Astrocyte (in vitro differentiated cells and primary cell): Measurements from ENCODE around the gene FAM234A. TPM values are rescaled to one million over a fixed set of nuclear protein-coding genes. Genes with fewer than 3 reads are reported as not detected.

Experiments
- DNase-seq: peaks from one replicate; pipeline ENCODE4 v3.0.0-alpha.2; 2010; ENCODE audit warnings: low read depth
- FAIRE-seq: peaks from 2 replicates; lab custom pipeline; 2011; peaks lifted over from hg19 to GRCh38; lab: Jason Lieb, UNC
- H2AFZ ChIP-seq: 2 replicates; pipeline ENCODE4 v1.6.0; 2012; ENCODE audit warnings: low read depth, low read length, inconsistent platforms
- H3K27ac ChIP-seq: 2 replicates; pipeline ENCODE4 v1.5.1; 2011; ENCODE audit warnings: low read depth, low read length, inconsistent platforms
- H3K27me3 ChIP-seq: 2 replicates; pipeline ENCODE4 v1.6.0; 2011; ENCODE audit warnings: low read length, inconsistent platforms; ENCODE audit not compliant: insufficient read depth
- H3K36me3 ChIP-seq: 2 replicates; pipeline ENCODE4 v1.5.1; 2011; ENCODE audit warnings: low read length, inconsistent platforms; ENCODE audit not compliant: insufficient read depth
- H3K4me1 ChIP-seq: 2 replicates; pipeline ENCODE4 v1.5.1; 2011; ENCODE audit warnings: low read length, inconsistent platforms; ENCODE audit not compliant: insufficient read depth
- H3K4me2 ChIP-seq: 2 replicates; pipeline ENCODE4 v1.6.0; 2012; ENCODE audit warnings: low read length, inconsistent platforms
- H3K4me3 ChIP-seq: 2 replicates; pipeline ENCODE4 v1.5.1; 2011; ENCODE audit warnings: low read depth, mild to moderate bottlenecking, low read length, inconsistent platforms; ENCODE audit not compliant: insufficient read depth
- H3K79me2 ChIP-seq: 2 replicates; pipeline ENCODE4 v1.6.0; 2012; ENCODE audit warnings: mild to moderate bottlenecking, low read length, inconsistent platforms; ENCODE audit not compliant: insufficient read depth
- H3K9ac ChIP-seq: 2 replicates; pipeline ENCODE4 v1.6.0; 2012; ENCODE audit warnings: mild to moderate bottlenecking, low read length, inconsistent platforms
- H3K9me3 ChIP-seq: 2 replicates; pipeline ENCODE4 v1.5.1; 2012; ENCODE audit warnings: low read depth, mild to moderate bottlenecking, low read length, inconsistent platforms; ENCODE audit not compliant: insufficient read depth
- H4K20me1 ChIP-seq: 2 replicates; pipeline ENCODE4 v1.6.0; 2012; ENCODE audit warnings: low read length, inconsistent platforms; ENCODE audit not compliant: insufficient read depth
- H3K27ac Mint-ChIP-seq: one replicate; pipeline ENCODE4 v1.8.0; 2021; ENCODE audit warnings: mild to moderate bottlenecking, mixed read lengths; ENCODE audit not compliant: unreplicated experiment
- H3K27me3 Mint-ChIP-seq: one replicate; pipeline ENCODE4 v1.8.0; 2021; ENCODE audit warnings: low read depth, mixed read lengths; ENCODE audit not compliant: unreplicated experiment
- H3K36me3 Mint-ChIP-seq: one replicate; pipeline ENCODE4 v1.8.0; 2021; ENCODE audit warnings: low read depth, mixed read lengths; ENCODE audit not compliant: unreplicated experiment
- H3K4me1 Mint-ChIP-seq: one replicate; pipeline ENCODE4 v1.8.0; 2021; ENCODE audit warnings: low read depth, mixed read lengths; ENCODE audit not compliant: unreplicated experiment
- H3K4me3 Mint-ChIP-seq: one replicate; pipeline ENCODE4 v1.8.0; 2021; ENCODE audit warnings: mild to moderate bottlenecking, moderate library complexity, mixed read lengths; ENCODE audit not compliant: unreplicated experiment
- H3K9me3 Mint-ChIP-seq: one replicate; pipeline ENCODE4 v1.8.0; 2021; ENCODE audit warnings: mild to moderate bottlenecking, mixed read lengths; ENCODE audit not compliant: unreplicated experiment
- EZH2 ChIP-seq: IDR thresholded peaks from 2 replicates; pipeline ENCODE4 v1.6.1; 2012; ENCODE audit warnings: mild to moderate bottlenecking, low read length, inconsistent platforms; ENCODE audit not compliant: insufficient read depth
- total RNA-seq: library from RNA; stranded (reverse); gene quantifications from 2 replicates; pipeline ENCODE4 v1.2.1, GENCODE V29; 2021
- TF ChIP-seq, protein P1 (sequence below): IDR thresholded peaks from 2 replicates; pipeline ENCODE4 v1.5.1; 2011; ENCODE audit warnings: low read depth, mild to moderate bottlenecking, inconsistent platforms, low read length, moderate library complexity; ENCODE audit not compliant: insufficient read depth

The FAM234A gene
- total RNA-seq, 1 donor from 2014 or later, result 70.8 TPM

DNA sequence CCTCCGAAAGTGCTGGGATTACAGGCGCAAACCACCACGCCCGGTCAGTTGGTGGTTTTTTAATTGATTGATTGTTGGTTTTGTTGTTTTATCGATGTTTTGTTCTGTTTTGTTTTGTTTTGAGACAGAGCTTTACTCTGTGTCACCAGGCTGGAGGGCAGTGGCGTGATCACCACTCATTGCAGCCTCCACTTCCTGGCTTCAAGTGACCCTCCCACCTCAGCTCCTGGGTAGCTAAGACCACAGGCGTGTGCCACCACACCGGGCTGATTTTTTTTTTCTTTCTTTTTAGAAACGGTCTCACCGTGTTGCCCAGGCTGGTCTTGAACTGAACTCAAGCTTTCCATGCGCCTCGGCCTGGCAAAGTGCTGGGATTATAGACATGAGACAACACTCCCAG is 12.4 kb downstream of the FAM234A start:
- Histone ChIP-seq H3K4me1 (peaks cover 3% of the 10 kb centered on the region), H3K4me2 (no peak overlapping the region), H3K36me3 (no peaks in the 10 kb centered on the region), H4K20me1 (peaks cover 22% of the 10 kb centered on the region), H2AFZ (no peak overlapping the region), H3K9ac (no peak overlapping the region), H3K27me3 (no peaks in the 10 kb centered on the region), H3K4me3 (no peak overlapping the region), H3K79me2 (peaks cover 2% of the 10 kb centered on the region), H3K9me3 (no peaks in the 10 kb centered on the region), H3K27ac (no peak overlapping the region)
- TF ChIP-seq EZH2, result no peak
- TF ChIP-seq, protein P1, sequence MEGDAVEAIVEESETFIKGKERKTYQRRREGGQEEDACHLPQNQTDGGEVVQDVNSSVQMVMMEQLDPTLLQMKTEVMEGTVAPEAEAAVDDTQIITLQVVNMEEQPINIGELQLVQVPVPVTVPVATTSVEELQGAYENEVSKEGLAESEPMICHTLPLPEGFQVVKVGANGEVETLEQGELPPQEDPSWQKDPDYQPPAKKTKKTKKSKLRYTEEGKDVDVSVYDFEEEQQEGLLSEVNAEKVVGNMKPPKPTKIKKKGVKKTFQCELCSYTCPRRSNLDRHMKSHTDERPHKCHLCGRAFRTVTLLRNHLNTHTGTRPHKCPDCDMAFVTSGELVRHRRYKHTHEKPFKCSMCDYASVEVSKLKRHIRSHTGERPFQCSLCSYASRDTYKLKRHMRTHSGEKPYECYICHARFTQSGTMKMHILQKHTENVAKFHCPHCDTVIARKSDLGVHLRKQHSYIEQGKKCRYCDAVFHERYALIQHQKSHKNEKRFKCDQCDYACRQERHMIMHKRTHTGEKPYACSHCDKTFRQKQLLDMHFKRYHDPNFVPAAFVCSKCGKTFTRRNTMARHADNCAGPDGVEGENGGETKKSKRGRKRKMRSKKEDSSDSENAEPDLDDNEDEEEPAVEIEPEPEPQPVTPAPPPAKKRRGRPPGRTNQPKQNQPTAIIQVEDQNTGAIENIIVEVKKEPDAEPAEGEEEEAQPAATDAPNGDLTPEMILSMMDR, result no peak
- H3K4me3 Mint-ChIP-seq, result peak overlapping the region; percentile 62
- FAIRE-seq (no peak), DNase-seq (no peak)
- H3K4me1 Mint-ChIP-seq, result peaks cover 9% of the 10 kb centered on the region
- no peak overlapping the region for H3K27ac Mint-ChIP-seq
- H3K27me3 Mint-ChIP-seq, result no peaks in the 10 kb centered on the region
- H3K9me3 Mint-ChIP-seq, result no peaks in the 10 kb centered on the region
- H3K36me3 Mint-ChIP-seq, result peaks cover 4% of the 10 kb centered on the region

DNA sequence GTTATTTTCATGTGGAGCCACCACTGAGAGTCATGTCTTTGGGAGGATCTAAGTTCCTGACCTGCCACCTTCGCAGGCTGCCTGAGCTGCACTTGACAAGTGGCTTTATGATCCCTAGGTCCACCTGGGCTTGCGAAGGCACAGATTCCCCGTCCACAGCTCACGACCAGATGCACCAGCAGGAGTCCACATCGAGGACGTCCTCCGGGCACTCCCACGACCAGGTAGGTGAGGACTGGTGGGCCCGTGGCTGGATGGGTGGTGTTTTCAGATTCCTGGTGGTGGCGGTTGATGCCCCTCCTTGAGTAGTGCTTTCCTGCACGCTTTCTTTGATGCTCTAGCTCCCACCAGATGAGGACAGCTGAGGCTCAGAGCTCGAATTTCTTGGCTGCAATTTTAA is 14.8 kb downstream of the FAM234A start:
- DNase-seq, result no peak
- H3K4me3 Mint-ChIP-seq, result no peak overlapping the region
- H4K20me1 ChIP-seq, result peaks cover 8% of the 10 kb centered on the region
- TF ChIP-seq EZH2, result no peak
- TF ChIP-seq, protein P1, result no peak
- no peaks in the 10 kb centered on the region for H3K27me3 ChIP-seq
- FAIRE-seq, result no peak
- peaks cover 3% of the 10 kb centered on the region for H3K4me1 ChIP-seq
- no peak overlapping the region for H3K4me2 ChIP-seq
- H3K9ac ChIP-seq, result no peak overlapping the region
- H3K27me3 Mint-ChIP-seq, result no peaks in the 10 kb centered on the region
- peaks cover 4% of the 10 kb centered on the region for H3K36me3 Mint-ChIP-seq
- no peak overlapping the region for H3K27ac Mint-ChIP-seq
- H2AFZ ChIP-seq, result no peak overlapping the region
- no peaks in the 10 kb centered on the region for H3K9me3 ChIP-seq
- H3K4me1 Mint-ChIP-seq, result peaks cover 9% of the 10 kb centered on the region
- no peak overlapping the region for H3K27ac ChIP-seq
- no peak overlapping the region for H3K4me3 ChIP-seq
- no peaks in the 10 kb centered on the region for H3K79me2 ChIP-seq
- no peaks in the 10 kb centered on the region for H3K9me3 Mint-ChIP-seq
- H3K36me3 ChIP-seq, result no peaks in the 10 kb centered on the region

DNA sequence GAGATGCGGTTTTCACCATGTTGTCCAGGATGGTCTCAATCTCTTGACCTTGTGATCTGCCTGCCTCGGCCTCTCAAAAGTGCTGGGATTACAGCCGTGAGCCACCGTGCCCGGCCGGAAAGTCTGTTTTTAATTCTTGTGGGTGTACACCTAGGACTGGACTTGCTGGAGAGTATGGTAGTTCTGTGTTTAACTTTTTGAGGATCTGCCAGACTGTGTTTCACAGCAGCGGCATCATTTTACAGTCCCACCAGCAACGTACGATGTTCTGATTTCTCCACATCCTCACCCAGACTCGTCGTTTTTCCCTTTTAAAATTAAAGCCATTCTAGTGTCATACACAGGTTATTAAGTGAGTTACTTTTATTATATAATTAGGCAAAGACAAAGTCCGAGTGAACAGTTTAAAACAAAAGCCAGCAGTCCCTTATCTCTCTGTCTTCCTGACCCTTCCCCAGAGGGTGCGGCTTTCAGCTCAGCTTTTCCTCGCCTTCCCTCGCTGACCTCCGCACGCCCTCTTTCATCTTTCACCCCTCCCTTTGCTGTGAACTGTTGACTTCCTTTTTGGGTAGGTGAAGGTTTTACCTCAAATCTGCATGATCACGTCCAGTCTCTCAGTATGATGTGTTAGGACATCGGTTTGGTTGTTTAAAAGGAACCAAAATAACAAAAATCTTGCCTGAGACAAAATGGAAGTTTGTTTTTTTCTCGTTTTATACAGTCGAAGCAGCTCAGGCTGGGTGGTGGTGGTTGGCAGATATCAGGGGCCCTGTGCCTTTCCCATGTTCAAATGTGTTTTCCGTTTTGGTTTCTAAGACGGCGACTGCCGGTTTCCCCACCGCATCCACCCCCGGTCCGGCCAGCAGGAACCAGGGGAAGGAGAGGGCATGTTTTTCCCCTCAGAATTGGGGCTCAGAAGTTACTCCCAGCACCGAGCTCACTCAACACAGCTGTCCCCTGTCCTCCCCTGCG is 18.0 kb downstream of the FAM234A start:
- no peaks in the 10 kb centered on the region for H3K27me3 Mint-ChIP-seq
- H3K36me3 ChIP-seq, result peaks cover 2% of the 10 kb centered on the region
- no peaks in the 10 kb centered on the region for H3K9me3 Mint-ChIP-seq
- DNase-seq, result no peak
- H3K27me3 ChIP-seq, result no peaks in the 10 kb centered on the region
- no peak overlapping the region for H3K4me2 ChIP-seq
- H3K9me3 ChIP-seq, result no peaks in the 10 kb centered on the region
- peaks cover 10% of the 10 kb centered on the region for H3K36me3 Mint-ChIP-seq
- H3K4me1 Mint-ChIP-seq, result peaks cover 9% of the 10 kb centered on the region
- no peak overlapping the region for H3K27ac ChIP-seq
- H3K79me2 ChIP-seq, result no peaks in the 10 kb centered on the region
- peaks cover 5% of the 10 kb centered on the region for H4K20me1 ChIP-seq
- peaks cover 3% of the 10 kb centered on the region for H3K4me1 ChIP-seq
- H3K4me3 Mint-ChIP-seq, result no peak overlapping the region
- TF ChIP-seq, protein P1, result no peak
- TF ChIP-seq EZH2, result no peak
- no peak for FAIRE-seq
- H3K27ac Mint-ChIP-seq, result no peak overlapping the region
- H3K4me3 ChIP-seq, result no peak overlapping the region
- no peak overlapping the region for H3K9ac ChIP-seq
- H2AFZ ChIP-seq, result no peak overlapping the region
